GM12892 (cell line): ENCODE measurements around the gene LMAN1.
A peak's percentile ranks its signal among the peaks of the same experiment; 100 is the strongest.

Experiments
- DNase-seq: peaks from one replicate; pipeline ENCODE4 v3.0.0; 2011; ENCODE audit not compliant: insufficient read length
- FAIRE-seq: peaks from 2 replicates; lab custom pipeline; 2011; peaks lifted over from hg19 to GRCh38; lab: Jason Lieb, UNC
- POLR2A ChIP-seq: IDR thresholded peaks from 2 replicates; pipeline ENCODE4 v1.6.1; 2011; ENCODE audit warnings: low read depth, low read length, control low read depth
- POLR2AphosphoS5 ChIP-seq: IDR thresholded peaks from 2 replicates; pipeline ENCODE4 v1.6.1; 2011; ENCODE audit warnings: low read depth, low read length, control low read depth
- TAF1 ChIP-seq: IDR thresholded peaks from 2 replicates; pipeline ENCODE4 v1.6.1; 2011; ENCODE audit warnings: low read depth, mild to moderate bottlenecking, control low read depth, low read length, borderline replicate concordance

LMAN1 gene

GRCh38 chr18:59358414-59358711 is 702 bp downstream of the LMAN1 start:
- peak; percentile 4 for DNase-seq
- TF ChIP-seq TAF1, result no peak
- no peak for TF ChIP-seq POLR2AphosphoS5
- no peak for TF ChIP-seq POLR2A
- no peak for FAIRE-seq

GRCh38 chr18:59357928-59358327 is 1.1 kb downstream of the LMAN1 start:
- TF ChIP-seq POLR2AphosphoS5 (no peak), TAF1 (no peak), POLR2A (no peak)
- FAIRE-seq (no peak), DNase-seq (no peak)

GRCh38 chr18:59354731-59355130 is 4.3 kb downstream of the LMAN1 start:
- DNase-seq, result no peak
- FAIRE-seq, result peak; percentile 40
- TF ChIP-seq POLR2A (no peak), POLR2AphosphoS5 (no peak), TAF1 (no peak)

GRCh38 chr18:59353079-59353680 is 5.9 kb downstream of the LMAN1 start:
- TF ChIP-seq POLR2A, result no peak
- TF ChIP-seq POLR2AphosphoS5, result no peak
- TF ChIP-seq TAF1, result no peak
- FAIRE-seq (peak; percentile 30), DNase-seq (no peak)

- DNase-seq, result no peak
- TF ChIP-seq TAF1, result no peak
- TF ChIP-seq POLR2AphosphoS5, result no peak
- no peak for TF ChIP-seq POLR2A
- peak; percentile 67 for FAIRE-seq
These were observed 6.7 kb downstream of the LMAN1 start for GRCh38 chr18:59352250-59352855.

- no peak for TF ChIP-seq POLR2AphosphoS5
- TF ChIP-seq POLR2A, result no peak
- no peak for TF ChIP-seq TAF1
- DNase-seq (no peak), FAIRE-seq (no peak)
These were observed 13.5 kb downstream of the LMAN1 start for GRCh38 chr18:59345556-59345955.

GRCh38 chr18:59344996-59345395 is 14.1 kb downstream of the LMAN1 start:
- DNase-seq, result no peak

GRCh38 chr18:59343926-59344325 is 15.1 kb downstream of the LMAN1 start:
- DNase-seq (no peak), FAIRE-seq (no peak)
- TF ChIP-seq TAF1 (no peak), POLR2A (no peak), POLR2AphosphoS5 (no peak)

More at GRCh38 chr18:59344996-59345395, 14.1 kb downstream of the LMAN1 start:
- TF ChIP-seq TAF1 (no peak), POLR2A (no peak), POLR2AphosphoS5 (no peak)
- FAIRE-seq, result peak; percentile 57

- FAIRE-seq, result no peak
- TF ChIP-seq TAF1, result no peak
- TF ChIP-seq POLR2AphosphoS5, result no peak
- TF ChIP-seq POLR2A, result no peak
- no peak for DNase-seq
These were observed 18.2 kb downstream of the LMAN1 start for GRCh38 chr18:59340817-59341216.

- TF ChIP-seq POLR2AphosphoS5 (no peak), POLR2A (no peak), TAF1 (no peak)
- FAIRE-seq (no peak), DNase-seq (no peak)
These were observed 18.8 kb downstream of the LMAN1 start for GRCh38 chr18:59340312-59340711.

GRCh38 chr18:59332986-59333385 is 26.1 kb downstream of the LMAN1 start:
- FAIRE-seq, result no peak
- TF ChIP-seq POLR2AphosphoS5 (no peak), POLR2A (no peak), TAF1 (no peak)
- no peak for DNase-seq

GRCh38 chr18:59328683-59329082 is 30.4 kb downstream of the LMAN1 start:
- DNase-seq (no peak), FAIRE-seq (no peak)
- TF ChIP-seq TAF1 (no peak), POLR2AphosphoS5 (no peak), POLR2A (no peak)

GRCh38 chr18:59325965-59326364 is 33.1 kb downstream of the LMAN1 start:
- FAIRE-seq (no peak), DNase-seq (no peak)
- TF ChIP-seq TAF1 (no peak), POLR2A (no peak), POLR2AphosphoS5 (peak; percentile 43; the same call in 1 of the 2 replicates)

- TF ChIP-seq POLR2AphosphoS5 (no peak), TAF1 (no peak), POLR2A (no peak)
- DNase-seq (no peak), FAIRE-seq (no peak)
These were observed 34.5 kb downstream of the LMAN1 start for GRCh38 chr18:59324623-59324971.
